SK-N-SH treated with all-trans-retinoic acid at 6 μM for 48 hours (cell line): ENCODE data around the gene ZNF431.

Source experiments
- ATAC-seq: fragments of 200-7000 bp; cut with Tn5 transposase; 3 replicates; pipeline ENCODE4 v1.9.1; 2020; ENCODE audit warnings: mild to moderate bottlenecking, moderate library complexity
- ARNTL ChIP-seq: fragments of 450-650 bp; formaldehyde crosslinking; IDR thresholded peaks from 2 replicates; pipeline ENCODE4 v1.5.0; 2020; ENCODE audit warnings: low read depth, mild to moderate bottlenecking, moderate library complexity, borderline replicate concordance
- BACH2 ChIP-seq: fragments of 250-450 bp; sonication (Bioruptor Pico); IDR thresholded peaks from 2 replicates; pipeline ENCODE4 v1.9.0; 2021; ENCODE audit warnings: mild to moderate bottlenecking, borderline replicate concordance
- CSDC2 ChIP-seq: fragments of 250-450 bp; sonication (Bioruptor Pico); IDR thresholded peaks from 2 replicates; pipeline ENCODE4 v1.5.0; 2020; ENCODE audit warnings: mild to moderate bottlenecking, moderate library complexity
- ESRRG ChIP-seq: fragments of 250-450 bp; sonication (Bioruptor Pico); IDR thresholded peaks from 2 replicates; pipeline ENCODE4 v1.6.1; 2021; ENCODE audit warnings: mild to moderate bottlenecking
- GLIS3 ChIP-seq: fragments of 250-450 bp; sonication (Bioruptor Pico); IDR thresholded peaks from 2 replicates; pipeline ENCODE4 v1.5.0; 2020; ENCODE audit warnings: mild to moderate bottlenecking, moderate library complexity
- ISL1 ChIP-seq: fragments of 250-450 bp; sonication (Bioruptor Pico); IDR thresholded peaks from 2 replicates; pipeline ENCODE4 v2.1.2; 2022; ENCODE audit warnings: mild to moderate bottlenecking, moderate library complexity
- OSR1 ChIP-seq: fragments of 250-450 bp; sonication (Bioruptor Pico); IDR thresholded peaks from 2 replicates; pipeline ENCODE4 v1.8.0; 2022; ENCODE audit warnings: moderate library complexity, mild to moderate bottlenecking, inconsistent platforms
- PPARA ChIP-seq: fragments of 250-450 bp; sonication (Bioruptor Pico); IDR thresholded peaks from 2 replicates; pipeline ENCODE4 v1.5.0; 2020; ENCODE audit warnings: mild to moderate bottlenecking, borderline replicate concordance
- RARB ChIP-seq: fragments of 250-450 bp; sonication (Bioruptor Pico); IDR thresholded peaks from 2 replicates; pipeline ENCODE4 v1.8.0; 2021; ENCODE audit warnings: mild to moderate bottlenecking, moderate library complexity
- SNAI2 ChIP-seq: fragments of 250-450 bp; sonication (Bioruptor Pico); IDR thresholded peaks from 2 replicates; pipeline ENCODE4 v1.5.0; 2020; ENCODE audit warnings: mild to moderate bottlenecking, moderate library complexity
- TCF4 ChIP-seq: fragments of 250-450 bp; sonication (Bioruptor Pico); IDR thresholded peaks from 2 replicates; pipeline ENCODE4 v1.8.0; 2021; ENCODE audit warnings: mild to moderate bottlenecking, moderate library complexity, borderline replicate concordance
- TOX ChIP-seq: fragments of 250-450 bp; sonication (Bioruptor Pico); IDR thresholded peaks from 2 replicates; pipeline ENCODE4 v1.8.0; 2021; ENCODE audit warnings: mild to moderate bottlenecking, moderate library complexity, borderline replicate concordance
- ZC3H10 ChIP-seq: fragments of 250-450 bp; sonication (Bioruptor Pico); IDR thresholded peaks from 2 replicates; pipeline ENCODE4 v1.5.1; 2021; ENCODE audit warnings: mild to moderate bottlenecking, moderate library complexity
- ZFP3 ChIP-seq: fragments of 250-450 bp; sonication (Bioruptor Pico); IDR thresholded peaks from 2 replicates; pipeline ENCODE4 v1.5.0; 2020; ENCODE audit warnings: mild to moderate bottlenecking, moderate library complexity
- ZFP30 ChIP-seq: fragments of 450-650 bp; formaldehyde crosslinking; IDR thresholded peaks from 2 replicates; pipeline ENCODE4 v1.5.0; 2022; ENCODE audit warnings: mild to moderate bottlenecking, moderate library complexity
- ZNF565 ChIP-seq: fragments of 450-650 bp; formaldehyde crosslinking; conservative IDR thresholded peaks from 2 replicates; pipeline ENCODE4 v1.5.0; 2020; ENCODE audit warnings: low read depth, mild to moderate bottlenecking, moderate library complexity
- ZNF70 ChIP-seq: fragments of 450-650 bp; formaldehyde crosslinking; IDR thresholded peaks from 2 replicates; pipeline ENCODE4 v1.5.0; 2020; ENCODE audit warnings: mild to moderate bottlenecking, moderate library complexity
- ZNF8 ChIP-seq: fragments of 450-650 bp; formaldehyde crosslinking; IDR thresholded peaks from 2 replicates; pipeline ENCODE4 v1.5.0; 2020; ENCODE audit warnings: mild to moderate bottlenecking, moderate library complexity
- TF ChIP-seq, protein P1 (sequence below): fragments of 250-450 bp; sonication (Bioruptor Pico); IDR thresholded peaks from 2 replicates; pipeline ENCODE4 v1.5.0; 2020; ENCODE audit warnings: mild to moderate bottlenecking, moderate library complexity
- TF ChIP-seq, protein P2 (sequence below): fragments of 250-450 bp; sonication (Bioruptor Pico); IDR thresholded peaks from 2 replicates; pipeline ENCODE4 v1.5.1; 2021; ENCODE audit warnings: mild to moderate bottlenecking, moderate library complexity
- TF ChIP-seq, protein P3 (sequence below): fragments of 250-450 bp; sonication (Bioruptor Pico); IDR thresholded peaks from 2 replicates; pipeline ENCODE4 v1.8.0; 2020; ENCODE audit warnings: mild to moderate bottlenecking, moderate library complexity, borderline replicate concordance
- TF ChIP-seq, protein P4 (sequence below): fragments of 250-450 bp; sonication (Bioruptor Pico); IDR thresholded peaks from 2 replicates; pipeline ENCODE4 v1.5.1; 2020; ENCODE audit warnings: low read depth, mild to moderate bottlenecking, moderate library complexity

Gene ZNF431

DNA sequence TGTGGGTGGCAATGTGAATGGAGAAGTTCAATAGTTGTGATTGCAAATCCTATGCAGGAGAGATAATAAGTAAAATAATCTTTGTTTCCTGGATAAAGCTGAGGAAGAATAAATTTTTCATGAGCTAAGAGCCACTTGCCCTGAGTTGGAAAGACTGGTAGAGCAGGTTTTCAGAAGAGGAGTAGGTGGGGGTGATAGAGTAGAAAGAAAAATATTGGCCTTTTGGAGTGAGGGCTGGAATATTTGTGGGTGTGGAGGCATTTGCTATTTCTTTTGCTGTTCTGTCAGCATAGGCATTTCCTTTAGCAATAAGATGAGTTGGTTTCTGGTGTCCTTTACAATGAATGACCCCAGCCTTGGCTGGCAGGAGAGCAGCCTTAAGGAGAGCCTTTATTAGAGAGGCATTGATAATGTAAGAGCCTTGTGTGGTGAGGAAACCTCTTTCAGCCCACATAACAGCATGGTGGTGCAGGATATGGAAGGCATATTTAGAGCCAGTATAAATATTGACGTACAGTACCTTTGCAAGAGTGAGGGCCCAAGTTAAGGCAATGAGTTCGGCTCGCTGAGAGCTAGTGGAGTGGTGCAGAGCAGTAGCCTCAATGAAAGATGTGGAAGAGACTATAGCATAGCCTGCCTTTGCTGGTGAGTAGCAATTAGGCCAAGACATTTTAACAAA is 11.6 kb upstream of the ZNF431 start:
- no peak for ATAC-seq
- TF ChIP-seq BACH2 (CRISPR knock-in tag) (no peak), TCF4 (CRISPR knock-in tag) (no peak), SNAI2 (CRISPR knock-in tag) (no peak)
- TF ChIP-seq, protein P1, sequence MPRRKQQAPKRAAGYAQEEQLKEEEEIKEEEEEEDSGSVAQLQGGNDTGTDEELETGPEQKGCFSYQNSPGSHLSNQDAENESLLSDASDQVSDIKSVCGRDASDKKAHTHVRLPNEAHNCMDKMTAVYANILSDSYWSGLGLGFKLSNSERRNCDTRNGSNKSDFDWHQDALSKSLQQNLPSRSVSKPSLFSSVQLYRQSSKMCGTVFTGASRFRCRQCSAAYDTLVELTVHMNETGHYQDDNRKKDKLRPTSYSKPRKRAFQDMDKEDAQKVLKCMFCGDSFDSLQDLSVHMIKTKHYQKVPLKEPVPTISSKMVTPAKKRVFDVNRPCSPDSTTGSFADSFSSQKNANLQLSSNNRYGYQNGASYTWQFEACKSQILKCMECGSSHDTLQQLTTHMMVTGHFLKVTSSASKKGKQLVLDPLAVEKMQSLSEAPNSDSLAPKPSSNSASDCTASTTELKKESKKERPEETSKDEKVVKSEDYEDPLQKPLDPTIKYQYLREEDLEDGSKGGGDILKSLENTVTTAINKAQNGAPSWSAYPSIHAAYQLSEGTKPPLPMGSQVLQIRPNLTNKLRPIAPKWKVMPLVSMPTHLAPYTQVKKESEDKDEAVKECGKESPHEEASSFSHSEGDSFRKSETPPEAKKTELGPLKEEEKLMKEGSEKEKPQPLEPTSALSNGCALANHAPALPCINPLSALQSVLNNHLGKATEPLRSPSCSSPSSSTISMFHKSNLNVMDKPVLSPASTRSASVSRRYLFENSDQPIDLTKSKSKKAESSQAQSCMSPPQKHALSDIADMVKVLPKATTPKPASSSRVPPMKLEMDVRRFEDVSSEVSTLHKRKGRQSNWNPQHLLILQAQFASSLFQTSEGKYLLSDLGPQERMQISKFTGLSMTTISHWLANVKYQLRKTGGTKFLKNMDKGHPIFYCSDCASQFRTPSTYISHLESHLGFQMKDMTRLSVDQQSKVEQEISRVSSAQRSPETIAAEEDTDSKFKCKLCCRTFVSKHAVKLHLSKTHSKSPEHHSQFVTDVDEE (CRISPR knock-in tag), result no peak

DNA sequence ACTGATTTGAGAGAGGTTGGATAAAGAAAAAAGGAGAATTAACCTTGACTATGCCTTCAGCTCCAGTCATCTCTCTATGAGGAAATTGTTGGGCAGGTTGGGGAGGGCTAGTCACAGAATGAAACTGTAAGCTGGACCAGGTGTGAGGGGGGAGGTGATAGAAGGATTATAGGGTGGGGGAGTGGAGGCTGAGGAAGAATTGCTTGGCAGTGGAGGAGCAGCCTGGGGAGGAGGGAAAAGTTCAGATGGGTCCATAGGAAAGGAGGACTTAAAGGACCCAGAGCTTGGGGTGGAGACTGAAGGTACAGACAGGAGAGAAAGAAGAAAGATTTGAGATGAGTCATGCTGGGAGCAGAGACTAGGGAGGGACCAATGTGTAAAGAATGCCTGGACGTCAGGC is 8.2 kb upstream of the ZNF431 start:
- TF ChIP-seq, protein P2, sequence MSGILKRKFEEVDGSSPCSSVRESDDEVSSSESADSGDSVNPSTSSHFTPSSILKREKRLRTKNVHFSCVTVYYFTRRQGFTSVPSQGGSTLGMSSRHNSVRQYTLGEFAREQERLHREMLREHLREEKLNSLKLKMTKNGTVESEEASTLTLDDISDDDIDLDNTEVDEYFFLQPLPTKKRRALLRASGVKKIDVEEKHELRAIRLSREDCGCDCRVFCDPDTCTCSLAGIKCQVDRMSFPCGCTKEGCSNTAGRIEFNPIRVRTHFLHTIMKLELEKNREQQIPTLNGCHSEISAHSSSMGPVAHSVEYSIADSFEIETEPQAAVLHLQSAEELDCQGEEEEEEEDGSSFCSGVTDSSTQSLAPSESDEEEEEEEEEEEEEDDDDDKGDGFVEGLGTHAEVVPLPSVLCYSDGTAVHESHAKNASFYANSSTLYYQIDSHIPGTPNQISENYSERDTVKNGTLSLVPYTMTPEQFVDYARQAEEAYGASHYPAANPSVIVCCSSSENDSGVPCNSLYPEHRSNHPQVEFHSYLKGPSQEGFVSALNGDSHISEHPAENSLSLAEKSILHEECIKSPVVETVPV (CRISPR knock-in tag), result no peak
- TF ChIP-seq TOX (CRISPR knock-in tag), result no peak
- TF ChIP-seq CSDC2 (CRISPR knock-in tag), result no peak
- TF ChIP-seq SNAI2 (CRISPR knock-in tag), result no peak
- TF ChIP-seq ARNTL (CRISPR knock-in tag), result no peak
- no peak for TF ChIP-seq ZNF8 (CRISPR knock-in tag)
- TF ChIP-seq ZNF70, result no peak
- TF ChIP-seq ISL1 (CRISPR knock-in tag), result no peak
- TF ChIP-seq PPARA, result no peak
- TF ChIP-seq, protein P3, sequence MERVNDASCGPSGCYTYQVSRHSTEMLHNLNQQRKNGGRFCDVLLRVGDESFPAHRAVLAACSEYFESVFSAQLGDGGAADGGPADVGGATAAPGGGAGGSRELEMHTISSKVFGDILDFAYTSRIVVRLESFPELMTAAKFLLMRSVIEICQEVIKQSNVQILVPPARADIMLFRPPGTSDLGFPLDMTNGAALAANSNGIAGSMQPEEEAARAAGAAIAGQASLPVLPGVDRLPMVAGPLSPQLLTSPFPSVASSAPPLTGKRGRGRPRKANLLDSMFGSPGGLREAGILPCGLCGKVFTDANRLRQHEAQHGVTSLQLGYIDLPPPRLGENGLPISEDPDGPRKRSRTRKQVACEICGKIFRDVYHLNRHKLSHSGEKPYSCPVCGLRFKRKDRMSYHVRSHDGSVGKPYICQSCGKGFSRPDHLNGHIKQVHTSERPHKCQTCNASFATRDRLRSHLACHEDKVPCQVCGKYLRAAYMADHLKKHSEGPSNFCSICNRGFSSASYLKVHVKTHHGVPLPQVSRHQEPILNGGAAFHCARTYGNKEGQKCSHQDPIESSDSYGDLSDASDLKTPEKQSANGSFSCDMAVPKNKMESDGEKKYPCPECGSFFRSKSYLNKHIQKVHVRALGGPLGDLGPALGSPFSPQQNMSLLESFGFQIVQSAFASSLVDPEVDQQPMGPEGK (CRISPR knock-in tag), result no peak
- TF ChIP-seq RARB (CRISPR knock-in tag), result no peak
- no peak for ATAC-seq

DNA sequence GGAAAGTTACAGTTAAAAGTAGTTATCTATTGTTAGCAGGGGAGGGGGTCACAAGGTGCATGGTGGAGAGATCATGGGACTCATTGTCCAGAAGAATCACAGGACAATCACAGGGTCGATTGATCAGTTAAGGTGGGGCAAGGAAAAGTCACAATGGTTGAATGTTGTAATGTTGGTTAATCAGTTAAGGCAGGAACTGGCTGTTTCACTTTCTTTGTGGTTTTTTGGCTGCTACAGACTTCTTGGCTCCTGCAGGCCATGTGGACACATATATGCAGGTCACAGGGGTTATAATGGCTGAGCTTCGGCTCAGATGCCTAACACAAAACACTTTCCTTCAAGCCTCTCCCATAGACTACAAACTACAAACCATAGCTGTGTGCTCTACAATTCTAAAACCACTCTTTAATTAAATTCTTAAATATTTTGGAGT is 6.9 kb upstream of the ZNF431 start:
- no peak for ATAC-seq
- TF ChIP-seq, protein P4, sequence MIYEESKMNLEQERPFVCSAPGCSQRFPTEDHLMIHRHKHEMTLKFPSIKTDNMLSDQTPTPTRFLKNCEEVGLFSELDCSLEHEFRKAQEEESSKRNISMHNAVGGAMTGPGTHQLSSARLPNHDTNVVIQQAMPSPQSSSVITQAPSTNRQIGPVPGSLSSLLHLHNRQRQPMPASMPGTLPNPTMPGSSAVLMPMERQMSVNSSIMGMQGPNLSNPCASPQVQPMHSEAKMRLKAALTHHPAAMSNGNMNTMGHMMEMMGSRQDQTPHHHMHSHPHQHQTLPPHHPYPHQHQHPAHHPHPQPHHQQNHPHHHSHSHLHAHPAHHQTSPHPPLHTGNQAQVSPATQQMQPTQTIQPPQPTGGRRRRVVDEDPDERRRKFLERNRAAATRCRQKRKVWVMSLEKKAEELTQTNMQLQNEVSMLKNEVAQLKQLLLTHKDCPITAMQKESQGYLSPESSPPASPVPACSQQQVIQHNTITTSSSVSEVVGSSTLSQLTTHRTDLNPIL (CRISPR knock-in tag), result no peak
- no peak for TF ChIP-seq OSR1 (CRISPR knock-in tag)
- TF ChIP-seq, protein P1 (CRISPR knock-in tag), result no peak
- no peak for TF ChIP-seq TOX (CRISPR knock-in tag)
- no peak for TF ChIP-seq BACH2 (CRISPR knock-in tag)
- no peak for TF ChIP-seq ZNF8 (CRISPR knock-in tag)
- TF ChIP-seq ZC3H10, result no peak
- TF ChIP-seq ESRRG (CRISPR knock-in tag), result no peak
- TF ChIP-seq RARB (CRISPR knock-in tag), result no peak
- TF ChIP-seq TCF4 (CRISPR knock-in tag), result no peak
- no peak for TF ChIP-seq ZNF565 (CRISPR knock-in tag)
- no peak for TF ChIP-seq SNAI2 (CRISPR knock-in tag)
- no peak for TF ChIP-seq PPARA
- TF ChIP-seq, protein P2 (CRISPR knock-in tag), result no peak
- no peak for TF ChIP-seq GLIS3 (CRISPR knock-in tag)
- no peak for TF ChIP-seq ARNTL (CRISPR knock-in tag)
- TF ChIP-seq ZFP3 (CRISPR knock-in tag), result no peak
- TF ChIP-seq ISL1 (CRISPR knock-in tag), result no peak
- TF ChIP-seq, protein P3 (CRISPR knock-in tag), result no peak
- TF ChIP-seq ZFP30, result no peak
- TF ChIP-seq, all 23 proteins: peak for 0
